ENCODE measurements around the gene ABHD16A.

The ABHD16A gene

DNA sequence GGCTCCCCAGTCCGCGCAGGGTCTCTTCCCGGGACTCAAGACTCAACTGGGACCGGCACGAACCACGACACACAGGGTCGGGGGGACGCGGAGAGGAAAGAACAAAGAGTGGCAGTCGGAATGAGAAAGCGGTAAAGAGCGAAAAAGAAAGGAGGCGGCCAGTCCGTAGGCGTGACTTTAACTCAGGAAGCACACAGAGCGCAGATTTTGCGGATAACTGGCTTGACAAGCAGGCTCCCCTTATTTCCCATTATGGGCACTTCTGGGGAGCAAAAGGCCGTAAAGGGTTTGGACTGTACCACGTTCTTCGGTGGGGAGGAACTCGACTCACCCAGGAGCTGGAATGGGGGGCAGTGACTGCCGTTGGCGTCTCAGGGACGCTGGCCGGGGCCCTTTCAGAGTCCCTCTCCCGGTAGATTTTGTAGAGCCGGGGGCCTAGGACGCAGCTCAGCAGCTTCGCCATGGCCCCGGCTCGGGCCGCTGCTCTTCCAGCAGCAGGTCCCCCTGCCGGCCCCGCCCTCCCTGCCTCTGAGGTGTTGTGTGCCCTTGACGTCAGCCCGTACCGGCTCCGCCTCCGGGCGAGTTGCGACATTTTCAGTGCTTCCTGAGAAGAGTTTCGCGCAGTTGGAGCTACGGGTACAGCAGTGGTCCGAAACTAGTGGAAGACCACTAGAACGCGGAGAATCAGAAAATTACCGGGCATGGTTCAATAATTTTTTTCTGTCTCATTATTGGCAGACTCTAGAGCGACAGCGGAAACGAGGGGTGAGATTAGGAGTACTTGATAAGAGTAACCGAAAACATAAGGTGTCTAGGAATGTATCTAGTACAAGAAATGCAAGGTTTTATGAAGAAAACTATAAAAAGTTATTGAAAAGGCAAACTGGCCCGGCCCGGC, at the start of gene ABHD16A:
Gene ABHD16A, minus strand, starts transcription at position 506 of the 898 bp plus-strand sequence. Its CDS starts 43 bp downstream, at position 463.
- DNase-seq, result peak; percentile 97 to 99

- no peak for DNase-seq
These were observed 49.7 kb upstream of the ABHD16A start for GRCh38 chr6:31752739-31753319.

- no peak for DNase-seq
These were observed 47.4 kb upstream of the ABHD16A start for GRCh38 chr6:31750411-31751022.

GRCh38 chr6:31749301-31750036, 46.3 kb upstream of the ABHD16A start:
- DNase-seq, result no peak

DNA sequence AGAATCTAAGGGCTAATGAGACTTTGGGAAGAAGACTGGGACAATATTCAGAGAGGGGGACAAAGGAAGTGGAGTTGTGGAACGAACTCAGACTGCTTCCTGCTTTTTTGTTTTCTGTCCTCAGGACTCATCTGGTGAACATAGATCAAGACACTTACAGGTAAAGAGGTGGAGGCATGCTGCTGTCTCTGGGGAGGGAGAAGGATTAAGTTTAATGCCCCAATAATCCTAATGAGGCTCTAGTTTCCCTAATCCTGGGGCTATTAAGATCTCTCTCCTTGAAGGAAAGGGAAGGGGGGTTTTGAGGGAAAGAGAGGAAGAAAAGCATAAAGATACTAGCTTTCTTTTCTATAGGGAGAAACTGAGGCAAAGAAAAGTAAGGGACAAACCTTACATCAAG, 41.3 kb upstream of the ABHD16A start:
- no peak for DNase-seq

DNA sequence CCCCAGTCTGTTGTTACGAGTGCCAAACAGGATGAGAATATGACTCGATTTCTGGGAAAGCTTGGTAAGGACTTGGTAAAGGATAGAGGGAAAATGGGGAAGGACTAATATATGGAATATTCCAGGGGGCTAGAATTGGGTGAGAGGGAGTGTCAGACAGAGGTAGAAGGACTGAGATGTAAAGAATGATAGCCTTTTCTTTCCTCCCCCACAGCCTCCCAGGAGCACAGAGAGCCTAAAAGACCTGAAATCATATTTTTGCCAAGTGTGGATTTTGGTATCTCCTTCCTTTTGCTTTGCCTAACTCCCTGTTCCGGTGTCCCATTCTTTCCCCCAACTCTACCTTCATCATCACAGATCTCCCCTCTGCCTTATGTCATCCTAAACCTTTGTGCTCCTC, 39.8 kb upstream of the ABHD16A start:
- no peak for DNase-seq

- DNase-seq, result no peak
These were observed 38.7 kb upstream of the ABHD16A start for GRCh38 chr6:31741815-31742214.

DNA sequence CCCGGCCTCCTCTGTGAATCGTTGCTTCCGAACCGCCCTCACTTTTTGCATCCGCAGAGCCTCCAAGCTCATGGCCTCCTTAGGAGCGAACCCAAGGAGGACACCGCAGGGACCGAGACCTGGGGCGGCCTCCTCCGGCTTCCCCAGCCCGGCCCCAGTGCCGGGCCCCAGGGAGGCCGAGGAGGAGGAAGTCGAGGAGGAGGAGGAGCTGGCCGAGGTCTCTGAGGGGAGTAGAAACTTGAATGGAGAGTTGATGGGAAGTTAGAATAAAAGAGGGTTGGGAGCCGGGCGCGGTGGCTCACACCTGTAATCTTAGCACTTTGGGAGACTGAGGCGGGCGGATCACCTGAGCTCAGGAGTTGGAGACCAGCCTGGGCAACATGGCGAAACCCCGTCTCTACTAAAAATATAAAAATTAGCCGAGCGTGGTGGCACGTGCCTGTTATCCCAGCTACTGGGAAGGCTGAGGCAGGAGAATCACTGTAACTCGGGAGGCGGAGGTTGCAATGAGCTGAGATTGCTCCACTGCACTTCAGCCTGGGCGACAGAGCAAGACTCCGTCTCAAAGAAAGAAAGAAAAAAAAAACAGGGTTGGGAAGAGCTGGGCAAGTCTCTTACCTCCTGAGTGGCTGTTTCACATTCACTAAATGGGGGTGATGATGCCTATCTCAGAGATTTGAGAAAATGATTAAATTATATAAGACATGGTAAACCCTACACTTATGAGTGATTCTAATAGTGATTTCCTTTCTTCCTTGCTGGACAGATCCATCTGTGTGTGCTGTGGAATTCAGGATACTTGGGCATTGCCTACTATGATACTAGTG, 37.5 kb upstream of the ABHD16A start:
- DNase-seq, result peak in 1 of 2 donors; percentile 32

DNA sequence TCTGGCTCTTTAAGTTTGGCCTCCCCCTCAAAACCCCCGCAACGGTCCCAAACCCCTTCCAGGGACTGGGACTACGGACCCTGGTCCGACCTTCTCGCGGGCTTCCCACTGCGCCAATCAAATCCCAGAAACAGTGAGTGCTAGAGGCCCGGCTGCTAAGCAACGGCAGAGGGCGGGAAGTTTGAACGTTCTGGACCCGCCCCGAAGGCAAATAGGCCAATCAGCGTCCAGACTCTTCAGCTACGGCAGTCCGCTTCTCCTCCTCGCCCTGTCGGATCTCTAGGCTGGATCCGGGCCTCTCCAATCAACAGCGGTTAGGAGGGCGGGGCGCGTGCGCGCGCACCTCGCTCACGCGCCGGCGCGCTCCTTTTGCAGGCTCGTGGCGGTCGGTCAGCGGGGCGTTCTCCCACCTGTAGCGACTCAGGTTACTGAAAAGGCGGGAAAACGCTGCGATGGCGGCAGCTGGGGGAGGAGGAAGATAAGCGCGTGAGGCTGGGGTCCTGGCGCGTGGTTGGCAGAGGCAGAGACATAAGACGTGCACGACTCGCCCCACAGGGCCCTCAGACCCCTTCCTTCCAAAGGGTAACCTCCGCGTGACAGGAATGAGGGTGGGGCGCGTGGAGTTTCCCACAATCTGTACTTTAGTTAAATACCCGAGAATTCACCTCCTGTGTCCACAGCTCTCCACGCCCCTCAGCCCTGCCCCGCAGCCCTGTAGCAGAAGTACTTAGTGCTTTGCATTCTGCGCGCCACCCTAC, 36.7 kb upstream of the ABHD16A start, which contains the start of gene MSH5:
Gene MSH5, plus strand, starts transcription at position 367 of the 758 bp plus-strand sequence. CDS start 462 bp downstream, outside the sequence.
- peak; percentile 97 to 98 for DNase-seq

DNA sequence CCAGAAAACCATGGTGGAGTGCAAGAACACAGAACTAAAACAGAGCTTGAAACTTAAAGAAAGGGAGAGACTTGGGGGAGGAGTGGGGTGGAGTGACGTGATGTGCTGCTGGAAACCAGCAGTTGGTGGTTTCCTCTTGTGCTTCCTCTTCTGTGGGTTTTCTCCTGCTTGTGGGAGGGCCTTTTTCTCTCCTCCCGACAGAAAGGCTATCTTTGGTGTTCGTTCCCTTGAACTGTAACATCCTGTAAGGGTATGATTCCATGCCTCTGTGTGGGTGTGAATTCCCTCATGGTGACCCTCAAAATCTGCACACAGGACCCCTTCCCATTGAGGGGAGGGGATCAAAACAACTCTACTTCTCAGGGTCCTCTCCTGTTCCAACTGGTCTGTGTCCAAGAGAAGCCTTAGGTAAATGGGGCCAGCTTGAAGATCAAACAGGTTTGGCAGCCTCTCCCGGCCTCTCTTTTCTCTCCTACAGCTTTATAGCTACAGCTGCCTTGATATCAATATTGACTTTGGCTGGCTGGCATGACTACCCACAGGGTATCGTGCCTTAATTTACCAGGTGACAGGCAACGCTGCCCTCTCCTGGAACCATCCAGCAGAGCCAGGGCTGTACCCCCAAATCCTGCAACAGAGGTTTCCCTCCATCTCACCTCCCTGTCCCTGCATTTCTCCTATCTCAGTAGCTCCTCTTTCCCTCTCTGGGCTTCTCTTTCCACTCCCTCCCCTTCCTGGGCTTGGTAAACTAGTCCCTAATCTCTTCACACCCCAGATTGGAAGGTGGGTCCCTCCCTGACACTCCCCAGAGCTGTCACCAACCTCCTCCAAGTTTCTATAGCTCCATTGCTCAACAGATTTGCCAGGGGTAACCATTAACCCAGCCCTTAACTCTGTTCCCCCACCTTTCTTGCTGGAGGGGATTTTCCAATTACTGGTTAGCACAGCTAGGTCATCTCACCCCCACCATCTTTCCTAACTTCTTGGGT, 35.2 kb upstream of the ABHD16A start:
- peak; percentile 79 to 82 for DNase-seq

DNA sequence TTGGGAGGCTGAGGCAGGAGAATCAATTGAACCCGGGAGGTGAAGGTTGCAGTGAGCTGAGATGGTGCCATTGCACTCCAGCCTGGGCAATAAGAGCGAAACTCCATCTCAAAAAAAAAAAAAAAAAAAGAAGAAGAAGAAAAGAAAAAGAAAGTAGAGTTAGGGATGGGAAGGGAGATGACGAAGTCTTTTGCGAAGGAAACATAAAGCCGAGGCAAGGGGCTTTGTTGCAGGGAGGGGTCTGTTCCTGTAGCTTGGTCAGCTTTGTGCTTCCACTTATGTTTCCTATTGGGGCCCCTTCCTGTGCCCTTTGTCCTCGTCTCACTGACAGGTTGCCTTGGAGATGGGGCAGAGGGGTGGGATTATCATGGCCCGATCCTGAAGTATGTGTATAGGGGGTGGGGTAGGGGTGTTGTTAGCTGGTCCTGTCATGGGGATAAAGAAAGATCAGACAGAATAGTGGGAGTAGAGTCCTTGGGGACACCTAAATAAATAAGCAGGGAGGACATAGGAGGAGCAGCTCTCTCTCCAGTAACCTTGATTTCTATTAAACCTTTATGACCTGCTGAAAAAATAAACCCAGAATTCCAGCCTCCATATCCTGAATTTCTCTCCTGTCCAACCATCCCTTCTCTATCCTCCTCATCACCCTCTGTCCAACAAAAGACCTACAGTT, 34.3 kb upstream of the ABHD16A start:
- DNase-seq, result peak; percentile 13 to 34

GRCh38 chr6:31736768-31737314, 33.7 kb upstream of the ABHD16A start:
- no peak for DNase-seq

GRCh38 chr6:31736021-31736767, 33.1 kb upstream of the ABHD16A start, which contains the start of gene CLIC1:
TSS of gene CLIC1 (minus strand) at chr6:31736530. CDS start at chr6:31736300, 230 bp downstream.
- DNase-seq, result peak; percentile 78 to 83

GRCh38 chr6:31734821-31735406, 31.8 kb upstream of the ABHD16A start:
- DNase-seq, result peak; percentile 79 to 82

DNA sequence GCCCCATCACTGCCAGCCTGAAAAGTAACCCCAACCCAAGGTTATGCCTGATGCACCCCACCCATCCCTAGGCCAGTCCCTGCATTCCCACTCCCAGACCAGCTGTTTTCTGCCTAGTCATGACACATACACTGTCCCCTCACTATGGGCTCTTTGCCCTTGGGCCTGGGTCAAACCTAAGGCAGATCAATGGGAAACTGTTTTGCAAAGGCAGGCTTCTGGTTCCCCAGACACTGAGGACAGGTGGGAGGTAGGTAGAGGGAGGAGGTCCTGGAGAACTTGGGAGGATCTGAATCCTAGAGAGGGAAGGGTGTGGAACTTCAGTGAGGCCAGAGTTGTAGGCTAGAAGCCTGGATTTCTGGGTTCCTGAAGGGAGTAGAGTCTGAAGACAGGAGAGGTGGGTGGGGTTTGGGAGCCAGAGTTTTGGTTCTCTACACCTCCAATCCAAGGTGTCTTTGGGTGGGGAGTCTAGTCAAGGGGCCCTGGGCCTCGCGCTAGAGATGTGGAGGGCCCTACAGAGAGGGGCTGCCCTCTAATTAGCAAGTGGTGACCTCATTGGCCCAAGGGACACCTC, 31.2 kb upstream of the ABHD16A start:
- no peak for DNase-seq

GRCh38 chr6:31733734-31734133, 30.6 kb upstream of the ABHD16A start:
- no peak for DNase-seq

- no peak for DNase-seq
These were observed 28.9 kb upstream of the ABHD16A start for GRCh38 chr6:31732029-31732428.

Measured in CD4-positive, alpha-beta T cell treated with Interleukin-1 beta for 1 hour (primary cell).